ENCODE results near the gene IRGQ.

- TF ChIP-seq POLR2AphosphoS5 (IDR thresholded peaks at IDR 0.05; ENCODE audit: low read depth, low read length) (no peak), POLR2A (IDR thresholded peaks at IDR 0.05; ENCODE audit: low read depth, low read length) (no peak), SPI1 (IDR thresholded peaks at IDR 0.05; ENCODE audit: low read depth, low read length) (no peak), TAF1 (IDR thresholded peaks at IDR 0.05; ENCODE audit: low read depth, low read length) (no peak), PAX5 (IDR thresholded peaks at IDR 0.05; ENCODE audit: insufficient read depth, low read length, severe bottlenecking) (no peak)
Measured at GRCh38 chr19:43553656-43554055, 42.3 kb downstream of the IRGQ start.

Data from GM12891 (cell line).